SH-SY5Y (cell line): ENCODE results near the gene VEZT.

ENCODE experiments used
- GATA2 ChIP-seq: IDR thresholded peaks from 2 replicates; pipeline ENCODE4 v1.6.1; 2011; ENCODE audit warnings: mild to moderate bottlenecking, low read depth, low read length
- GATA3 ChIP-seq: IDR thresholded peaks from 2 replicates; pipeline ENCODE4 v1.6.1; 2011; ENCODE audit warnings: low read depth, mild to moderate bottlenecking, low read length, moderate library complexity

GRCh38 chr12:95225645-95226212, 8.1 kb downstream of the VEZT start:
- TF ChIP-seq GATA3 (no peak), GATA2 (no peak)
